KMS-11 (cell line): ENCODE data around the gene RAB10.

ENCODE experiments used
- H2AFZ ChIP-seq: fragments of 200-600 bp; sonication (generic); 2 replicates; pipeline ENCODE4 v1.6.1; 2016; ENCODE audit warnings: antibody characterized with exemption, mixed run types, low read depth
- H3K27ac ChIP-seq: fragments of 200-600 bp; sonication (generic); 2 replicates; pipeline ENCODE4 v1.6.1; 2016; ENCODE audit warnings: mild to moderate bottlenecking, mixed run types
- H3K27me3 ChIP-seq: fragments of 200-600 bp; sonication (generic); 2 replicates; pipeline ENCODE4 v1.6.1; 2017; ENCODE audit warnings: mild to moderate bottlenecking, low read depth, mixed run types, moderate library complexity; ENCODE audit not compliant: insufficient read depth
- H3K36me3 ChIP-seq: fragments of 200-600 bp; sonication (generic); 2 replicates; pipeline ENCODE4 v1.6.1; 2017; ENCODE audit warnings: mild to moderate bottlenecking, mixed run types; ENCODE audit not compliant: insufficient read depth
- H3K4me1 ChIP-seq: fragments of 200-600 bp; sonication (generic); 2 replicates; pipeline ENCODE4 v1.6.1; 2016; ENCODE audit warnings: mild to moderate bottlenecking, low read depth, mixed run types; ENCODE audit not compliant: poor library complexity, severe bottlenecking
- H3K4me2 ChIP-seq: fragments of 200-600 bp; sonication (generic); 2 replicates; pipeline ENCODE4 v1.7.0; 2016; ENCODE audit warnings: mild to moderate bottlenecking, mixed run types
- H3K4me3 ChIP-seq: fragments of 200-600 bp; sonication (generic); IDR thresholded peaks from 2 replicates; pipeline ENCODE4 v1.6.1; 2017; ENCODE audit warnings: low read depth, low read length, mixed read lengths; ENCODE audit not compliant: insufficient read depth
- H3K79me2 ChIP-seq: fragments of 200-600 bp; sonication (generic); 2 replicates; pipeline ENCODE4 v1.6.1; 2016; ENCODE audit warnings: low read depth, mixed run types; ENCODE audit not compliant: insufficient read depth
- H3K9ac ChIP-seq: fragments of 200-600 bp; sonication (generic); 2 replicates; pipeline ENCODE4 v1.6.1; 2016; ENCODE audit warnings: mild to moderate bottlenecking, mixed run types
- H4K20me1 ChIP-seq: fragments of 200-600 bp; sonication (generic); 2 replicates; pipeline ENCODE4 v1.6.1; 2016; ENCODE audit warnings: mild to moderate bottlenecking, mixed run types; ENCODE audit not compliant: insufficient read depth
- TF ChIP-seq, protein P1 (sequence below): fragments of 200-600 bp; sonication (generic); conservative IDR thresholded peaks from 2 replicates; pipeline ENCODE4 v1.6.1; 2017; ENCODE audit warnings: low read depth, mild to moderate bottlenecking, antibody characterized with exemption, low read length, moderate library complexity, mixed read lengths

Gene RAB10

DNA sequence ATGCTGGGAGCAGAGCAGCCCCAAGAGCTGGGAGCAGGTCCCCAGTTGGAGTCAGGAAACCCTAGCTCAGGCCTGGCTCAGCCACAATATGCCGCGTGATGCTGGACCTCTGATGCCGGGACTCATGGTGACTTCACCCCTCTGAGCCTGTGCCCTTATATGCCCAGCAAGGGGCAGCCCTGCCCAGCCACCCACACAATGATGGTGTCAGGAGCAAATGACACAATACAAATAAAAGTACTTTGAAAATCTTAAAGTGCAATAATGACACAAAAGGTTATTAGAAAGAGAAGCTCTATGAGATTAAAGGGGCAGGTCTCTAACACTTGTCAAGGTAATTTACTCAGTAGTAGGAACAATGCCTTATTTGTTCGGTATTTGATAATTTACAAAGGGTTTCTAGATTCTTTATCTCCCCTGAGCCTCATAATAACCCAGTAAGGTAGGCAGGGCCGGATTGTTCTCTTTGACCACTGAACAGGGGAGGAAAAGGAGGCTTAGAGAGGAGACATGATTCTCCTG, 33.3 kb upstream of the RAB10 start:
- H3K4me3 ChIP-seq: no peak overlapping the region
- no peak overlapping the region for H3K27ac ChIP-seq
- no peak overlapping the region for H3K9ac ChIP-seq
- no peaks in the 10 kb centered on the region for H3K27me3 ChIP-seq
- H3K36me3 ChIP-seq: no peaks in the 10 kb centered on the region
- H3K4me1 ChIP-seq: no peaks in the 10 kb centered on the region
- no peak overlapping the region for H3K4me2 ChIP-seq
- no peaks in the 10 kb centered on the region for H3K79me2 ChIP-seq
- H4K20me1 ChIP-seq: no peaks in the 10 kb centered on the region
- TF ChIP-seq, protein P1, sequence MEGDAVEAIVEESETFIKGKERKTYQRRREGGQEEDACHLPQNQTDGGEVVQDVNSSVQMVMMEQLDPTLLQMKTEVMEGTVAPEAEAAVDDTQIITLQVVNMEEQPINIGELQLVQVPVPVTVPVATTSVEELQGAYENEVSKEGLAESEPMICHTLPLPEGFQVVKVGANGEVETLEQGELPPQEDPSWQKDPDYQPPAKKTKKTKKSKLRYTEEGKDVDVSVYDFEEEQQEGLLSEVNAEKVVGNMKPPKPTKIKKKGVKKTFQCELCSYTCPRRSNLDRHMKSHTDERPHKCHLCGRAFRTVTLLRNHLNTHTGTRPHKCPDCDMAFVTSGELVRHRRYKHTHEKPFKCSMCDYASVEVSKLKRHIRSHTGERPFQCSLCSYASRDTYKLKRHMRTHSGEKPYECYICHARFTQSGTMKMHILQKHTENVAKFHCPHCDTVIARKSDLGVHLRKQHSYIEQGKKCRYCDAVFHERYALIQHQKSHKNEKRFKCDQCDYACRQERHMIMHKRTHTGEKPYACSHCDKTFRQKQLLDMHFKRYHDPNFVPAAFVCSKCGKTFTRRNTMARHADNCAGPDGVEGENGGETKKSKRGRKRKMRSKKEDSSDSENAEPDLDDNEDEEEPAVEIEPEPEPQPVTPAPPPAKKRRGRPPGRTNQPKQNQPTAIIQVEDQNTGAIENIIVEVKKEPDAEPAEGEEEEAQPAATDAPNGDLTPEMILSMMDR: no peak
- no peak overlapping the region for H2AFZ ChIP-seq

DNA sequence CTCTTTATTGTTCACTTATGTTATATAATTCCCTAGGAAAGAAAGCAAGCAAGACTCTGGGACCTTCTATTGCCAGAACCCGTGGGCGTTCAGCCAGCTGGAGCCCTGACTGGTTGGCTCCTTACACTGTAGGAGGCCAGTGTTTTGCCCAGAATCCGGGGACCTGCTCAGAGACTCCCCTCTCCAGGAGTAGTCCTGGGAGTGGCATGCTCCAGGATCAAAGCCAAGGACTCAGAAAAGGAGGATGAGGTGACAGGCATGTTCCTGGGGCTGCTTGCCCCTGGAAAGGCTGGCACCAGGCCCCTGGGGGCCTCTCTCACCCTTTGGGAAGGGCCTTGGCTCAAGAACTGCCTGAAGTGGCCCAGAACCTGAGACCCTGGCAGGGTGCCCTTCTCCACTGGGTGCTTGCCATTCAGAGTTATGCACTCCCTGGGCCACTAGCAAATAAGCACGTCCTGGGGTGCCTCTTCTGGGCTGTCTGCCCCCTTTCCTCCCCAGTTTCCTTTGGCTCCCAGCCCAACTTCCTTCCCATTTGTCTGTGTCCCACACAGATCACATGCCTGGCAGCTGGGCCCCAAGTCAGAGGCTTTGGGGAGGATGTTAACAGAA, 32.0 kb upstream of the RAB10 start:
- Histone ChIP-seq H3K4me3 (no peak overlapping the region), H3K4me2 (no peak overlapping the region), H2AFZ (no peak overlapping the region), H3K79me2 (no peaks in the 10 kb centered on the region), H3K27ac (no peak overlapping the region), H4K20me1 (no peaks in the 10 kb centered on the region), H3K36me3 (no peaks in the 10 kb centered on the region), H3K27me3 (no peaks in the 10 kb centered on the region), H3K9ac (no peak overlapping the region), H3K4me1 (no peaks in the 10 kb centered on the region)
- TF ChIP-seq, protein P1: no peak

DNA sequence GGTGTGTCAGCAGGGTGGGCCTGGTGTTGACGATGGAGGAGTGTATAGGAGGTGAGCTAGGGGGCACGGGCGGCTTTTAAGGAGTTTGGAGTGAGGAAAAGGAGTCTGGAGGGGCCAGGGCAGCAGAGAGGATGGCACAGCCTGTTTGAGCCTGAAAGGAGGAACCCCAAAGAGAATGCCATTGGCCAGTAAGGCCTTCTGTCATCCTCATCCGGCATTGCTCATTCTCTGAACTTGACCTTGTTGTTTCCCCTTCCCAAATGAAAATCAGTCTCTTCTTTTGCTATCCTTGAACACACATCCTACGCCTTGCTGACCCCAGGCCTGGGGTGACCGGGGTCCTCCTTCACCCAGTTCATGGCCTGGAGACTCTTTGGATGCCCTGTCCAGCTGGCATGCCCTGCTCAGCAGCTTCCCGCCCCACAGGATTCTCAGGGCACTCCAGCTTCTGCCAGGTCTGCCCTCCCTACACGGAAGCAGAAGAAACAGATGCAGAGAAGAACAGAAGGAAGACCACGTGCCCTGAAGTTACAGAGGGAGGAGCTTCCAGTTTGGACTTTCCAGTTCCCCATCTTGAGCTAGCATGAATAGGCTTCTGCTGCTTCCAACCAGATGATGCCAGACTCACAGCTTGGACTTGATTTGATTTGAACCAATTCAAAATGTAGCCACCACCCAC, 31.1 kb upstream of the RAB10 start:
- Histone ChIP-seq H4K20me1 (no peaks in the 10 kb centered on the region), H2AFZ (no peak overlapping the region), H3K27me3 (no peaks in the 10 kb centered on the region), H3K27ac (no peak overlapping the region), H3K4me2 (no peak overlapping the region), H3K36me3 (no peaks in the 10 kb centered on the region), H3K79me2 (no peaks in the 10 kb centered on the region), H3K4me3 (no peak overlapping the region), H3K4me1 (no peaks in the 10 kb centered on the region), H3K9ac (no peak overlapping the region)
- TF ChIP-seq, protein P1: no peak

DNA sequence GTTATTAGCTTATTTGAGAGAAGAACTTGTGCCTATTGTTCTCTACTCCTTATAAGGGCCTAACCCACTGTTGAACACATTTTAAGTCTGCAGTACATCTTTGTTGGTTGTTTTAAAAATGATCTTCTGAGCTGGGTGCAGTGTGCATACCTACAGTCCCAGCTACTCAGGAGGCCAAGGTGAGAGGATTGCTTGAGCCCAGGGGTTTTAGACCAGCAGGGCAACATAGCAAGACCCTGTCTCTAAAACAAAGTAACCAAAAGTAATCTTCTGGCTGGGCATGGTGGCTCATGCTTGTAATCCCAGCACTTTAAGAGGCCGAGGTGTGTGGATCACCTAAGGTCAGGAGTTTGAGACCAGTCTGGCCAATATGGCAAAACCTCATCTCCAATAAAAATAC, 25.8 kb upstream of the RAB10 start:
- no peak overlapping the region for H3K4me3 ChIP-seq
- TF ChIP-seq, protein P1: no peak
- no peak overlapping the region for H3K4me2 ChIP-seq
- H2AFZ ChIP-seq: no peak overlapping the region
- H3K36me3 ChIP-seq: no peaks in the 10 kb centered on the region
- no peak overlapping the region for H3K9ac ChIP-seq
- no peaks in the 10 kb centered on the region for H4K20me1 ChIP-seq
- no peak overlapping the region for H3K27ac ChIP-seq
- H3K79me2 ChIP-seq: no peaks in the 10 kb centered on the region
- H3K4me1 ChIP-seq: no peaks in the 10 kb centered on the region
- no peaks in the 10 kb centered on the region for H3K27me3 ChIP-seq
